Measurements from ENCODE around the gene PLXNA4.

PLXNA4 gene

GRCh38 chr7:132573251-132573955, 2.9 kb downstream of the PLXNA4 start:
- no peak for TF ChIP-seq Cebpa-rat (IDR thresholded peaks at IDR 0.05)
- H4K20me1 ChIP-seq, result peaks cover 0 to 46% (median 25%) of the 10 kb centered on the region in 11 experiments; a peak in 16 of 22 replicates
- H3K9ac ChIP-seq, result no peak overlapping the region
- H3K4me1 ChIP-seq, result peaks cover 8 to 27% (median 16%) of the 10 kb centered on the region in 10 experiments; a peak in 19 of 20 replicates
- H3K36me3 ChIP-seq, result no peaks in the 10 kb centered on the region
- H3K9me3 ChIP-seq (replicated peaks in 1 of 11), result no peaks in the 10 kb centered on the region
- H3K4me3 ChIP-seq, result no peak overlapping the region
- H3K27ac ChIP-seq, result no peak overlapping the region
- peaks cover 61 to 74% (median 67%) of the 10 kb centered on the region in 11 experiments for H3K27me3 ChIP-seq
- H3K4me2 ChIP-seq, result no peak overlapping the region

- peaks cover 0 to 37% (median 19%) of the 10 kb centered on the region in 11 experiments; a peak in 16 of 22 replicates for H4K20me1 ChIP-seq
- no peak overlapping the region for H3K9ac ChIP-seq
- TF ChIP-seq Cebpa-rat (IDR thresholded peaks at IDR 0.05), result no peak
- peak overlapping the region in 1 of 11 experiments; percentile 12; a peak in 2 of 22 replicates for H3K4me2 ChIP-seq
- peaks cover 8 to 27% (median 16%) of the 10 kb centered on the region in 10 experiments; a peak in 19 of 20 replicates for H3K4me1 ChIP-seq
- H3K27ac ChIP-seq, result no peak overlapping the region
- H3K9me3 ChIP-seq (replicated peaks in 1 of 11), result no peaks in the 10 kb centered on the region
- no peak overlapping the region for H3K4me3 ChIP-seq
- H3K36me3 ChIP-seq, result no peaks in the 10 kb centered on the region
- H3K27me3 ChIP-seq, result peaks cover 53 to 65% (median 58%) of the 10 kb centered on the region in 11 experiments
Measured at GRCh38 chr7:132572526-132572925, 3.7 kb downstream of the PLXNA4 start.

- Histone ChIP-seq H3K27ac (no peak overlapping the region), H3K9ac (no peak overlapping the region), H3K27me3 (peaks cover 47 to 59% (median 53%) of the 10 kb centered on the region in 11 experiments), H3K4me2 (peak overlapping the region in 3 of 11 experiments; percentile 1 to 12 (median 8); a peak in 3 of 22 replicates), H3K36me3 (no peaks in the 10 kb centered on the region), H4K20me1 (peaks cover 0 to 35% (median 18%) of the 10 kb centered on the region in 11 experiments; a peak in 16 of 22 replicates), H3K9me3 (replicated peaks in 1 of 11) (no peaks in the 10 kb centered on the region), H3K4me3 (no peak overlapping the region), H3K4me1 (peaks cover 8 to 27% (median 16%) of the 10 kb centered on the region in 10 experiments; a peak in 19 of 20 replicates)
- no peak for TF ChIP-seq Cebpa-rat (IDR thresholded peaks at IDR 0.05)
Measured at GRCh38 chr7:132571970-132572369, 4.3 kb downstream of the PLXNA4 start.

GRCh38 chr7:132569884-132570614, 6.2 kb downstream of the PLXNA4 start:
- Histone ChIP-seq H3K4me3 (no peak overlapping the region), H3K4me2 (peak overlapping the region in 2 of 11 experiments; percentile 3 to 22; a peak in 2 of 22 replicates), H3K27ac (no peak overlapping the region), H3K9me3 (replicated peaks in 1 of 11) (no peaks in the 10 kb centered on the region), H3K4me1 (peaks cover 0 to 14% (median 0%) of the 10 kb centered on the region in 10 experiments; a peak in 6 of 20 replicates), H4K20me1 (peaks cover 0 to 19% (median 1%) of the 10 kb centered on the region in 11 experiments; a peak in 9 of 22 replicates), H3K9ac (no peak overlapping the region), H3K36me3 (no peaks in the 10 kb centered on the region), H3K27me3 (peaks cover 35 to 58% (median 48%) of the 10 kb centered on the region in 11 experiments)
- TF ChIP-seq Cebpa-rat (IDR thresholded peaks at IDR 0.05), result no peak; a peak in 1 of 22 replicates

GRCh38 chr7:132568962-132569361, 7.3 kb downstream of the PLXNA4 start:
- Histone ChIP-seq H3K36me3 (no peaks in the 10 kb centered on the region), H3K27ac (no peak overlapping the region), H3K4me1 (peaks cover 0 to 14% (median 0%) of the 10 kb centered on the region in 10 experiments; a peak in 4 of 20 replicates), H4K20me1 (peaks cover 0 to 19% (median 0%) of the 10 kb centered on the region in 11 experiments; a peak in 4 of 22 replicates), H3K9me3 (replicated peaks in 1 of 11) (no peaks in the 10 kb centered on the region), H3K9ac (no peak overlapping the region), H3K4me2 (no peak overlapping the region), H3K4me3 (no peak overlapping the region), H3K27me3 (peaks cover 35 to 58% (median 48%) of the 10 kb centered on the region in 11 experiments)
- no peak for TF ChIP-seq Cebpa-rat (IDR thresholded peaks at IDR 0.05)

GRCh38 chr7:132565885-132566284, 10.4 kb downstream of the PLXNA4 start:
- Histone ChIP-seq H3K36me3 (no peaks in the 10 kb centered on the region), H3K27me3 (peaks cover 31 to 59% (median 50%) of the 10 kb centered on the region in 11 experiments), H3K4me1 (peaks cover 0 to 6% (median 0%) of the 10 kb centered on the region in 10 experiments; a peak in 2 of 20 replicates), H3K4me3 (no peak overlapping the region), H3K9me3 (replicated peaks in 1 of 11) (no peaks in the 10 kb centered on the region), H3K4me2 (no peak overlapping the region), H4K20me1 (0 out of 22 replicates have a peak, but pooled peaks cover 0 to 5% (median 0%) of the 10 kb centered on the region in 11 experiments), H3K27ac (no peak overlapping the region), H3K9ac (no peak overlapping the region)
- no peak for TF ChIP-seq Cebpa-rat (IDR thresholded peaks at IDR 0.05)

- Histone ChIP-seq H3K4me1 (peaks cover 0 to 3% (median 0%) of the 10 kb centered on the region in 10 experiments; a peak in 2 of 20 replicates), H3K9ac (no peak overlapping the region), H3K27ac (no peak overlapping the region), H4K20me1 (peaks cover 0 to 5% (median 0%) of the 10 kb centered on the region in 11 experiments; a peak in 1 of 22 replicates), H3K4me2 (no peak overlapping the region), H3K9me3 (replicated peaks in 1 of 11) (no peaks in the 10 kb centered on the region), H3K4me3 (no peak overlapping the region), H3K27me3 (peaks cover 36 to 63% (median 54%) of the 10 kb centered on the region in 11 experiments), H3K36me3 (no peaks in the 10 kb centered on the region)
- TF ChIP-seq Cebpa-rat (IDR thresholded peaks at IDR 0.05), result no peak
Measured at GRCh38 chr7:132565441-132565840, 10.8 kb downstream of the PLXNA4 start.

- TF ChIP-seq Cebpa-rat (IDR thresholded peaks at IDR 0.05), result no peak
- Histone ChIP-seq H3K4me2 (no peak overlapping the region), H3K4me3 (no peak overlapping the region), H4K20me1 (peaks cover 0 to 5% (median 0%) of the 10 kb centered on the region in 11 experiments; a peak in 1 of 22 replicates), H3K27me3 (peaks cover 37 to 69% (median 60%) of the 10 kb centered on the region in 11 experiments), H3K36me3 (no peaks in the 10 kb centered on the region), H3K27ac (no peak overlapping the region), H3K4me1 (no peaks in the 10 kb centered on the region), H3K9me3 (replicated peaks in 1 of 11) (no peaks in the 10 kb centered on the region), H3K9ac (no peak overlapping the region)
Measured at GRCh38 chr7:132564849-132565248, 11.4 kb downstream of the PLXNA4 start.

GRCh38 chr7:132564090-132564489, 12.2 kb downstream of the PLXNA4 start:
- peaks cover 0 to 5% (median 0%) of the 10 kb centered on the region in 11 experiments; a peak in 1 of 22 replicates for H4K20me1 ChIP-seq
- H3K36me3 ChIP-seq, result no peaks in the 10 kb centered on the region
- H3K9ac ChIP-seq, result no peak overlapping the region
- H3K9me3 ChIP-seq (replicated peaks in 1 of 11), result no peaks in the 10 kb centered on the region
- H3K4me3 ChIP-seq, result no peak overlapping the region
- no peaks in the 10 kb centered on the region for H3K4me1 ChIP-seq
- H3K4me2 ChIP-seq, result no peak overlapping the region
- H3K27me3 ChIP-seq, result peaks cover 37 to 75% (median 66%) of the 10 kb centered on the region in 11 experiments
- no peak overlapping the region for H3K27ac ChIP-seq
- no peak for TF ChIP-seq Cebpa-rat (IDR thresholded peaks at IDR 0.05)
